H7 (cell line): Measurements from ENCODE around the gene NINJ2. TPM values are rescaled to one million over a fixed set of nuclear protein-coding genes. Genes with fewer than 3 reads are reported as not detected.

ENCODE experiments used
- DNase-seq: peaks from one replicate; pipeline ENCODE4 v3.0.0; 2012
- H3K27me3 ChIP-seq: 2 replicates; pipeline ENCODE4 v1.6.0; 2011; ENCODE audit warnings: mild to moderate bottlenecking, low read length; ENCODE audit not compliant: control insufficient read depth, insufficient read depth
- H3K36me3 ChIP-seq: replicated peaks from 2 replicates; pipeline ENCODE4 v1.5.1; 2011; ENCODE audit warnings: low read length; ENCODE audit not compliant: control insufficient read depth, insufficient read depth
- H3K4me3 ChIP-seq: 2 replicates; pipeline ENCODE4 v1.5.1; 2011; ENCODE audit warnings: low read depth, mild to moderate bottlenecking, control low read depth, low read length, moderate library complexity; ENCODE audit not compliant: insufficient read depth
- total RNA-seq: library from RNA; depleted of rRNA; stranded (reverse); fragments of >200 nt; shearing (Covaris generic); gene quantifications from 2 replicates; pipeline ENCODE4 v1.2.3, GENCODE V29; 2014

The NINJ2 gene
- total RNA-seq, 1 experiment from 2014 or later, result 2.6 TPM

DNA sequence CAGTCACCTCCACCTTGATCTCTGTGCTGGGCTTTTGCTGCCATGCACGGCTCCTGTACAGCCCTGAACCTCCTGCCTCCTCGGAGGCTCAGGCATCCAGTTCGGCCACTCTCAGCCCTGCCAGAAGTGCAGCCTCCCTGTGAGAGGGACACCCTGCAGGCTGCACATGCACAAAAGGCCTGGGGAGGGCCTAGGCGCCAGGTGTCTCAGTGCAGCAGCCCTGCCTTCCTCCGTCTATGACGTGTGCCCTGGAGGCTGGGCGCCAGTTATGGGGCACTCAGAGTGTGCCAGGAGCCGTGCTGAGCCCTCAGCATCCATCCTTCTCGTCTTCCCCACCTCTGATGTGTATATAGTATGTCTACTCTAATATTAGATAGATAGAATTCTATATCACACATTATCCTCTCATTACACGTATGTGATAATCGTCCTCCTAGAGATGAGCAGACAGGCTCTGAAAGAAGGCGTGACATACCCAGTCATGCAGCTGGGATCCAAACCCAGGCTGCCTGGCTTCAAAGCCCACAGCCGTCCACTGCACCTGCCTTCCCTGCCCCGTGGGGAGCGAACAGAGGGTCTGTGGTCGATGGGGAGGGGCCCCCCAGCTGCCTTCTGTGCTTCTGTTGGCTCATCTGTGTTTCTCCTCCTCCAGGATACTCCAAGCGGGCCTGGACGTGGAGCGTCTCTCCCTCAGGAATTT is 102.4 kb downstream of the NINJ2 start:
- no peak for DNase-seq
- Histone ChIP-seq H3K36me3 (no peaks in the 10 kb centered on the region), H3K27me3 (no peaks in the 10 kb centered on the region; the same call in 1 of the 2 replicates), H3K4me3 (no peak overlapping the region)

DNA sequence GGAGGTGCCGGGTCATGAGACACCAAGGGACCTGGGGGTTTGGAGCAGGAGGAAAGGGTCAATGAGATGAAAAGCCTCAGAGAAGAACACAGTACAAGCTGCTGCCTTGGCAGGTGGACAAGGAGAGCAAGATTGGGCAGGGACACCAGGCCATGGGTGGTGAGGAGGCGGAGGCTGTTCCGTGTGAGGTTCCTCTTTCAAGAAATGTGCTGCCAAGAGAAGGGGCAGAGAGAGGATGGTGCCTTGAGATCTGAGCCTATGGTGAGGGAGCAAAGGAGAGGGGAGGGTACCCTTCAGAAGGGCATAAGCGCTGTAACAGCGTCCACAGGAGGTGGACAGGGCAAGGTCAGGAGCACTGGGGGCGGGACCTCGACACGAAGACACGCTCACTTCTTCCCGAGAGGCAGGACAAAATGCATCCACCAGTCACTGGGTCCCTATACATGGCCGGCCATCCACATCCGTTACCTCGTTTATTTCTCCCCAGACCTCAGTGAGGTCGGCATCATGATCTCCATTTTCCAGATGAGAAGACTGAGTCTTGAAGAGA is 103.3 kb downstream of the NINJ2 start:
- Histone ChIP-seq H3K36me3 (no peaks in the 10 kb centered on the region), H3K27me3 (no peaks in the 10 kb centered on the region; the same call in 1 of the 2 replicates), H3K4me3 (no peak overlapping the region)
- DNase-seq, result no peak

DNA sequence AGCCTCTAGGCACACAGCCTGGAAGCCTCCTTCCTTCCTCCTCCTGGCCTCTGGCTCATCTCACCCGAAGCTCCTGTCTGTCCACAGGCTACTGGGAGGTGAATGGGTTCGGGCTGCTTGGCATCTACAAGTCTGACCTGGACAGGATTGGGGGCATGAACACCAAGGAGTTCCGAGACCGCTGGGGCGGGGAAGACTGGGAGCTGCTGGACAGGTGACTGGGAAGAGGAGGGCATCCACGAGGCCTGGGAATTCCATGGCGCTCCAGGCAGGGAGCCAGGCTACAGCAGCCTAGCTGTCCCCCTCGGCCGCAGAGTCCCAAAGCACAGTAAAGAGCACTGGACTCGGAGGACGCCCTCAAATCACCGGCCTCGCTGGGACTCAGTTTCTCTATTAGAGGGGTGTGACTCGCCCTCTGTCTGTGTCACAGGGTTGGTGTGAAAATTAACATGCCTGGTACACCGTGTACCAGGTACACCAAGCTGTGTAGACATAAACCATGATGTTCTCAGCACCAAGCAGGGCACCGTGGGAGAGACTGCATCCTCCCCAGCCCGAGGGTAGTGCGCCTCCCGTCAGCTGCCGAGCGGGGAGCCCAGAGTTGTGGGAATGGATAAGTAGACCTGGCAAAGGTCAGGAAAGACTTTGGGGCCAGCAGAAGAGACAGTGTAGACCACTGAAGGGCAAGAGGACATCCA is 103.9 kb downstream of the NINJ2 start:
- Histone ChIP-seq H3K4me3 (no peak overlapping the region), H3K36me3 (no peaks in the 10 kb centered on the region), H3K27me3 (no peaks in the 10 kb centered on the region; the same call in 1 of the 2 replicates)
- no peak for DNase-seq

DNA sequence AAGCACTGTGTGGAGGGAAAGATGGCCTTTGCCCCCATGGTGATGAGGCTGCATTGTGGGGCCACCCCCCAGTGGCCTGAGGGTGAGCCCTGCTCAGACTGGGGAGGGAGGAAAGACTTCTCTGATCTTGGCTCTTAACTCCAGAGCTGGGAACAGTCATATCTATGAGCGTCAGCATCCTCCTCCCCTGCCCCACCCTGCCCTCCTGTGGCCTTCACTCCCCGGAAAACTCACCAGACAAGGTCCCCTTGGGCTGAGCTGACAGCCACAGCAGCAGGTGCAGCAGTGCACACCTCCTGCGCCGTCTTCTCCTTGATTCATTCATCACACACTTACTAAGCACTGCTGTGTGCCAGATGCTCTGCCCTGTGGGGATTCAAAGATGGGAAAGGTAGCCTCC is 104.7 kb downstream of the NINJ2 start:
- Histone ChIP-seq H3K36me3 (no peaks in the 10 kb centered on the region), H3K27me3 (no peaks in the 10 kb centered on the region; the same call in 1 of the 2 replicates), H3K4me3 (no peak overlapping the region)
- DNase-seq, result no peak

DNA sequence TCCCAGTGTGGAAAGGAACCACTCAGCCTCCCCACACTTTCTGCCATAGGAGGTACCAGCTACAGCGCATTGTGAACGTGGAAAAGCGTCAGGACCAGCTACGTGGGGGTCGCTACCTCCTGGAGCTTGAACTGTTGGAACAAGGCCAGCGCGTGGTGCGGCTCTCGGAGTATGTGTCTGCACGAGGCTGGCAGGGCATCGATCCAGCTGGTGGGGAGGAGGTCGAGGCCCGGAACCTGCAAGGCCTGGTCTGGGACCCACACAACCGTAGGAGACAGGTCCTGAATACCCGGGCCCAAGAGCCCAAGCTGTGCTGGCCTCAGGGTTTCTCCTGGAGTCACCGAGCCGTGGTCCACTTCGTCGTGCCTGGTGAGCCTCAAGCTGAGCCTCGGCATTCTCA is 106.7 kb downstream of the NINJ2 start:
- no peak overlapping the region for H3K4me3 ChIP-seq
- H3K36me3 ChIP-seq, result no peaks in the 10 kb centered on the region; the same call in 1 of the 2 replicates
- DNase-seq, result no peak
- H3K27me3 ChIP-seq, result no peaks in the 10 kb centered on the region; the same call in 1 of the 2 replicates

DNA sequence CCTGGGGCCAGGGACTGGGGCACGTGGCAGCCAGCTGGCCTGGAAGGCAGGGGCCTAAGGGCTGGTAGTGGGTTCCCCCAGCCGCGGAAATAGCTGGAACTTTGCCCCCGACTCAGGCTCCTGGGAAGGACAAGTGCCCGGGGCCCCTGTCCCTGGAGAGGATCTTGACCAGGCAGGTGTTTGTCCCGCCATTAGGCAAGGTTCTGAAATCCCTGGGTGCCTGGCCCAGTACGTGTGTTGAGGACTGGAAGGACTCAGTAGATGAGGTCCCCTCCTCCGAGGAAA is 109.3 kb downstream of the NINJ2 start:
- no peak for DNase-seq
- Histone ChIP-seq H3K27me3 (no peaks in the 10 kb centered on the region; the same call in 1 of the 2 replicates), H3K36me3 (no peaks in the 10 kb centered on the region; the same call in 1 of the 2 replicates), H3K4me3 (no peak overlapping the region)

DNA sequence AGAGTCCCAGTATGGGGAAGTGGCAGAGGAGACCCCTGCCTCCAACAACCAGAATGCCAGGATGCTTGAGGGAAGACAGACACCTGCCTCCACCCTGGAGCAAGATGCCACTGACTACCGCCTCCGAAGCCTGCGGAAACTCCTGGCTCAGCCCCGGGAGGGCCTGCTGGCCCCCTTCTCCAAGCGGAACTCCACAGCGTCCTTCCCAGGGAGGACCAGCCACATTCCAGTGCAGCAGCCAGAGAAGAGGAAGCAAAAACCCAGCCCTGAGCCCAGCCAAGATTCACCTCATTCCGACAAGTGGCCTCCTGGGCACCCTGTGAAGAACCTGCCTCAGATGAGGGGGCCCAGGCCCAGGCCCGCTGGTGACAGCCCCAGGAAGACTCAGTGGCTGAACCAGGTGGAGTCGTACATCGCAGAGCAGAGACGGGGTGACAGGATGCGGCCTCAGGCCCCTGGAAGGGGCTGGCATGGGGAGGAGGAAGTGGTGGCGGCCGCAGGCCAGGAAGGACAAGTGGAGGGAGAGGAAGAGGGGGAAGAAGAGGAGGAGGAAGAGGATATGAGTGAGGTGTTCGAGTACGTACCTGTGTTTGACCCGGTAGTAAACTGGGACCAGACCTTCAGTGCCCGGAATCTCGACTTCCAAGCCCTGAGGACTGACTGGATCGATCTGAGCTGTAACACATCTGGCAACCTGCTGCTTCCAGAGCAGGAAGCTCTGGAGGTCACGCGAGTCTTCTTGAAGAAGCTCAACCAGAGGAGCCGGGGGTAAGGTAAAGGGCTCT is 109.8 kb downstream of the NINJ2 start:
- peak; percentile 45 for DNase-seq
- Histone ChIP-seq H3K36me3 (no peaks in the 10 kb centered on the region; the same call in 1 of the 2 replicates), H3K27me3 (no peaks in the 10 kb centered on the region; the same call in 1 of the 2 replicates), H3K4me3 (no peak overlapping the region)

DNA sequence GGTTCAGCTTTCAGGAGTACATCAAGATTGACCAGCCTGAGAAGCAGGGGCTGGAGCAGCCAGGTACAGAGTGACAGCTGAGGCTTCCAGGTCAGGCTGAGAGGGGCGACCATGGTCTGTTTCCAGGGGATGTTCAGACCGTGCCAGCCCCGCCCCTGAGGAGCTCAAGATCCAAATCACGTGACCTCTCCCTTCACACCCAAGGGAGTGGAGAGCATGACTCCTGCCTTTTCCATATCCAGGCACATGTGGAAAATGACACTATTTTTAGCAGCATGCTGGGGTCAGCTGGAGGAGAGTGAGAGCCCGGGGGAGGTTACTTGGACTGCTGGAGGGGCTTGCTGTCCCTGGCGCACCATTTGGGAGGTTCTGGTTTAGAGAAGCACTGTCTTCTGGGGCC is 110.8 kb downstream of the NINJ2 start:
- no peak for DNase-seq
- H3K4me3 ChIP-seq, result no peak overlapping the region

DNA sequence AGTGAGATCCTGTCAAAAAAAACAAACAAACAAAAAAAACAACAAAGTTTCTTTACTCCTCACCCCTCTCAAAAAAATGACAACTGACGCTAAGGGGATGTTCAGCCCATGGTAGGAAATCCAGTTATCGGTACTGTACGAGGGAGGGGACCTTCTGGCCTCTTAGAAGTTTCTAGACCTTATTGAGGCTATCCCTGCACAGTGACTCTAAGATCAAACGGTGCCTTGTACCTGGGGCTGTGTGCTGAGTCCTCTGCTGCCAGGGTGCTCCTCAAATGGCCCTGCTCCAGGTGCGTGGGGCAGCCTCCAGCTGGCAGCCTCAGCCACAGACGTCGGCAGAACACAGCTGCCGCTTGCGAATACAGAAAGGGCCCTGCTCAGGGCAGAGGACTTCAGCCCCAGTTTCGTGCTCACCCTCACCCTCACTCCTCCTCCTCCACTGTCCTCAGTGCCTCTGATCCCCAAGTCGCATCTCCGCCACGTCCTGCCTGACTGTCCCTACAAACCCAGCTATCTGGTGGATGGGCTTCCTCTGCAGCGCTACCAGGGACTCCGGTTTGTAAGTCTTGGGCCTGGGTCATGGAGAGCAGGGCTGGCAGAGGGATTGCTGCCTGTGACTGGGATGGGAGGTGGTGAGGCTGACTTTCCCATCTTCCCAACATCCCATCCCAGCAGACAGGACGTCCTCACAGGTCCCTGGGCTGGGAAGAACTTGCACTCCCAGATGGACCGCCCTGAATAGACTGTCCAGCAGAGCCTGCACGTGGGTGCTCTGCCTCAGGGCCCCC is 112.6 kb downstream of the NINJ2 start:
- DNase-seq, result no peak
- Histone ChIP-seq H3K27me3 (peaks cover 7% of the 10 kb centered on the region), H3K36me3 (no peaks in the 10 kb centered on the region; the same call in 1 of the 2 replicates)

More for the DNA sequence above, 110.8 kb downstream of the NINJ2 start:
- Histone ChIP-seq H3K36me3 (no peaks in the 10 kb centered on the region; the same call in 1 of the 2 replicates), H3K27me3 (no peaks in the 10 kb centered on the region)

DNA sequence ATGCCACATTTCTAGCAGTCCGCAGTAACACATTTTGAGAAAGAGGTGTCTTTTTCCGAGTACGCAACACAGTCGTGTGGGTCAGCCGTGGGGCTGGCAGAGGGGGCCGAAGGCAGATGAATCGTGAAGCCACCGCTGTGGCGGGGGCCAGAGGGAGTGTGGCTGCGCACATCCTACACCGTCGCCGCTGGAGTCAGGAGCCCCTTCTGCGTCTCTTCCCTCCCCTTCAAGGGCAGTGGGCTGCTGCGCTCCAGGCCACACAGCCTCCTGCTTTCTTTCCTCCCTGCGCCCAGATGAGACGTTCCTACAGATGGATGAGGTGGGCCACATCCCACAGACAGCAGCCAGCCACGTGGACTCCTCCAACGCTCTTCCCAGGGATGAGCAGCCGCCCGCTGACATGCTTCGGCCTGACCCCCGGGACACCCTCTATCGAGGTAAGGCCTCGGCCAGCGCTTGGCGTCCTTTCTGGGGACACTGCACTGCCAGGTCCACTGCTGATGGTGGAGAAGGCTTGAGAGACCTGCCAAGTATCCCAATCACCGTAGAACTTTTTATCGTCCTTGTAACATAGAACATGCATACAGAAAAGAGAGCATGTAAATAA is 113.7 kb downstream of the NINJ2 start:
- no peaks in the 10 kb centered on the region; the same call in 1 of the 2 replicates for H3K36me3 ChIP-seq
- no peak overlapping the region for H3K4me3 ChIP-seq
- no peak for DNase-seq

More for the DNA sequence above, 112.6 kb downstream of the NINJ2 start:
- H3K4me3 ChIP-seq, result no peak overlapping the region

DNA sequence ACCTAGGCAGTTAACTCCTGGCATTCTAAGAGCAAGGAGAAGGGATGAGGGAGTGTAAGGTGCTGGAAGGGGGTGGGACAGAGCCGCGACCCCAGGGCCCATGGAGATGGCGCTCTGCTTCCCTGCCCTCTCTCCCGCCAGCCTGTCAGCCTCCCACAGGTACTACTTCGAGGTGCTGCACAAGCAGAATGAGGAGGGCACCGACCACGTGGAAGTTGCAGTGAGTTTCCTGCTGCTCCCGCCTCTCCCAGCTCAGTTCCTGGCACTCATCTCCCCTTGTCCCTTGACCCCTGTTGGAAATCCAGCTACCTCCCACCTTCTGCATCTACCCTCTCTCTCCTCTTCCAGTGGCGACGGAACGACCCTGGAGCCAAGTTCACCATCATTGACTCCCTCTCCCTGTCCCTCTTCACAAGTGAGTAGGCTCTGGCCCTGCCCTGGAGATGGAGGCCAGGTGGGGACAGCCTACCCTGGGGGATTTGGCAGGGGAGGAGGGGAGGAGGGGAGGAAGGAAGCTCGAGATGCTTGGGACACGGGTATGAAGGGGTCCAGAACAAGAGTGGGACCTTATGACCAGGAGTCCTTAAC is 115.3 kb downstream of the NINJ2 start:
- no peaks in the 10 kb centered on the region; the same call in 1 of the 2 replicates for H3K36me3 ChIP-seq
- no peak for DNase-seq
- peaks cover 9% of the 10 kb centered on the region for H3K27me3 ChIP-seq
- no peak overlapping the region for H3K4me3 ChIP-seq

More for the DNA sequence above, 113.7 kb downstream of the NINJ2 start:
- H3K27me3 ChIP-seq, result peaks cover 9% of the 10 kb centered on the region

DNA sequence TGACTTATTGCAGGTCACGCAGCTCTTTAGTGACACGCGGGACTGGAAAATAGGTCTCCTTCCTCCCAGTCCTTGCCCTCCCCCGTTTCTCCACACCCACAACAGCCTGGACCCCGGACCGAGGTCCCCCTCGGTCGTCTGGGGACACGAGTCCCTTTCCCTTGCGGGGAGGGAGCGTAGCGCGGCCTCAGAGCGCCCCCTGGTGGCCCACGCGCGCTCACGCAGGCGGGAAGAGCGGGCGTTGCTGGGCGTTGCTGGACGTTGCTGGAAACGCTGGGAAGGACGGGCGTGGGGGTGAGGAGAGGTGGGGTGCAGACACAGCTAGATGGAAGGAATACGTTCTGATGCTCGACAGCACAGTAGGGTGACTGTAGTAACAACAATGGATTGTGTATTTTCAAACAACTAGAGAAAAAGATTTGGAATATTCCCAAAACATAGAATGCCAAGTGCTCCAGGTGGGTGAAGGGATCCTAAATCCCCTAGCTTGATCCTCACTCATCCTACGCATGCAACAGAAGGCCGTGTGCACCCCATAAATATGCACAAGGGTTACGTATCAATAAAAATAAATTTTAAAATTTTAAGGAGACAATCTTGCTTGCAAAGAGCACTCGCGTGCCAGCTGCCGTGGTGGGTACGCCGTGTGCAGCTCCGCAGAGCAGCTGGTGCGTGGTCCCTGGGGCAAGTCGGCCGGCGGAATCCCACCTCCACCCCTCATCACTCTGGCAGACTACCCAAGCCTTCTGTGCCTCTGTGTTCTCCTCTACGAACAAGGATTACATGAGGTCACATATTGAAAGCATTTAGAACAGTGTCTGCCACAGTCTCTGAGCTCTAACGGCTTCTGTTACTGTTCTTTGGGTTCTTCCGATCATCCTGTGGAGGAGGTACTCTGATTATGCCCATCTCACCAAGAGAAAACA is 116.1 kb downstream of the NINJ2 start:
- peak; percentile 97 for DNase-seq
- no peaks in the 10 kb centered on the region for H3K36me3 ChIP-seq
- H3K27me3 ChIP-seq, result peaks cover 9% of the 10 kb centered on the region
- H3K4me3 ChIP-seq, result peak overlapping the region; percentile 54
